GM12878 (cell line): Measurements from ENCODE around the gene MOCOS. TPM values are rescaled to one million over a fixed set of nuclear protein-coding genes. Genes with fewer than 3 reads are reported as not detected.

Experiments
- ATAC-seq: fragments of 200-7000 bp; cut with Tn5 transposase; 3 replicates; pipeline ENCODE4 v1.9.1; 2020; ENCODE audit warnings: mild to moderate bottlenecking, moderate library complexity
- Bru-seq: library from RNA; stranded (reverse); fragments of 400-500 nt; gene quantifications from one replicate; lab custom pipeline; 2021; lab: Mats Ljungman, UMichigan
- BruChase-seq, 2 experiments: library from RNA; stranded (reverse); fragments of 400-500 nt; gene quantifications; one replicate each; lab custom pipeline; 2021; lab: Mats Ljungman, UMichigan
- BruUV-seq: library from RNA; stranded (reverse); fragments of 400-500 nt; replicated peaks from 2 replicates; lab custom pipeline; 2021; lab: Mats Ljungman, UMichigan
- CTCF ChIA-PET: fragments of 300-600 bp; sonication (Branson Sonifier 250); formaldehyde crosslinking; extraction: SDS; loops from one replicate; lab custom pipeline; 2021; ENCODE audit warnings: inconsistent platforms; lab: Yijun Ruan, JAX
- POLR2A ChIA-PET: fragments of 350-600 bp; formaldehyde crosslinking; extraction: SDS; loops from one replicate; lab custom pipeline; 2021; ENCODE audit warnings: inconsistent platforms; lab: Charles Lee
- RAD21 ChIA-PET: fragments of 300-600 bp; sonication (Branson Sonifier 250); formaldehyde crosslinking; loops from one replicate; lab custom pipeline; 2023; ENCODE audit warnings: antibody characterized with exemption; ENCODE audit not compliant: unreplicated experiment; lab: Charles Lee
- SMC1A ChIA-PET: fragments of 300-600 bp; sonication (Branson Sonifier 250); formaldehyde crosslinking; loops from one replicate; lab custom pipeline; 2023; ENCODE audit not compliant: unreplicated experiment, uncharacterized antibody; lab: Charles Lee
- DNase-seq: peaks from one replicate; pipeline ENCODE4 v3.0.0-alpha.2; 2011; ENCODE audit warnings: low read depth, low spot score
- FAIRE-seq: peaks from 3 replicates; lab custom pipeline; 2011; peaks lifted over from hg19 to GRCh38; lab: Jason Lieb, UNC
- H2AFZ ChIP-seq: 2 replicates; pipeline ENCODE4 v1.6.0; 2011; ENCODE audit warnings: low read depth, low read length, control low read depth; ENCODE audit not compliant: control insufficient read depth
- H3K27ac ChIP-seq: 2 replicates; pipeline ENCODE4 v1.5.1; 2011; ENCODE audit warnings: control low read depth; ENCODE audit not compliant: control insufficient read depth, insufficient read depth
- H3K27me3 ChIP-seq, 2 experiments: replicated peaks in 1 of 2; 2 replicates each; pipeline versions ENCODE4 v1.6.0 to v1.6.1; 2011; ENCODE audit warnings: low read length in 1 of 2; ENCODE audit not compliant: control insufficient read depth in 2 of 2, insufficient read depth in 2 of 2
- H3K36me3 ChIP-seq, 2 experiments: 2 replicates each; pipeline ENCODE4 v1.5.1; 2011; ENCODE audit warnings: low read length in 1 of 2; ENCODE audit not compliant: control insufficient read depth in 2 of 2, insufficient read depth in 2 of 2
- H3K4me1 ChIP-seq: 2 replicates; pipeline ENCODE4 v1.6.1; 2011; ENCODE audit warnings: mild to moderate bottlenecking, low read length, moderate library complexity, mixed read lengths; ENCODE audit not compliant: control insufficient read depth, insufficient read depth
- H3K4me2 ChIP-seq: 2 replicates; pipeline ENCODE4 v1.6.0; 2011; ENCODE audit warnings: control low read depth; ENCODE audit not compliant: control insufficient read depth, insufficient read depth
- H3K4me3 ChIP-seq: fragments of 200-600 bp; sonication (generic); 2 replicates; pipeline ENCODE4 v1.5.1; 2016
- H3K79me2 ChIP-seq: 2 replicates; pipeline ENCODE4 v1.6.0; 2011; ENCODE audit warnings: low read length; ENCODE audit not compliant: control insufficient read depth, insufficient read depth
- H3K9ac ChIP-seq: 2 replicates; pipeline ENCODE4 v1.8.0; 2011; ENCODE audit warnings: low read length, control low read depth, mixed read lengths; ENCODE audit not compliant: control insufficient read depth, insufficient read depth
- H3K9me3 ChIP-seq: replicated peaks from 3 replicates; pipeline ENCODE4 v1.5.1; 2011; ENCODE audit warnings: mild to moderate bottlenecking, low read length; ENCODE audit not compliant: control insufficient read depth, insufficient read depth
- H4K20me1 ChIP-seq: 2 replicates; pipeline ENCODE4 v1.6.0; 2011; ENCODE audit not compliant: control insufficient read depth, insufficient read depth
- FOS ChIP-seq: IDR thresholded peaks from 3 replicates; pipeline ENCODE4 v1.6.1; 2011; ENCODE audit warnings: borderline replicate concordance; ENCODE audit not compliant: insufficient read length; ENCODE audit errors: extremely low read depth
- RAD21 ChIP-seq: IDR thresholded peaks from 2 replicates; pipeline ENCODE4 v1.6.1; 2011; ENCODE audit warnings: mild to moderate bottlenecking, low read depth, low read length, moderate library complexity; ENCODE audit not compliant: insufficient read depth
- SREBF1 ChIP-seq: IDR thresholded peaks from 2 replicates; pipeline ENCODE4 v1.6.1; 2012; ENCODE audit warnings: mild to moderate bottlenecking, low read length
- WGBS: methylation state at CpG from one replicate; pipeline ENCODE4 v1.1.6; 2016; ENCODE audit warnings: low lambda C conversion rate; ENCODE audit not compliant: insufficient replicate concordance, insufficient coverage; ENCODE audit errors: missing lambda C conversion rate; 5-methylcytosine and 5-hydroxymethylcytosine counted together
- in situ Hi-C: fragments of 300-500 bp; cut with MboI; formaldehyde crosslinking; loops from 9 replicates; pipeline ENCODE4 v1.14.3; 2018; ENCODE audit warnings: mixed read lengths
- intact Hi-C: fragments of 100-400 bp; cut with micrococcal nuclease; formaldehyde crosslinking; loops from one replicate; pipeline ENCODE4 v1.14.2; 2022; ENCODE audit not compliant: unreplicated experiment
- long read RNA-seq, 2 experiments: library from polyadenylated mRNA; unstranded; transcript quantifications; one replicate each; pipeline ENCODE4 v2.0.0, GENCODE V29; 2019 to 2020
- polyA minus RNA-seq, 3 experiments: library from RNA; depleted of rRNA, polyadenylated mRNA; stranded (reverse); fragments of >200 nt; gene quantifications; 2 replicates each; pipeline ENCODE4 v1.2.3, GENCODE V29; 2011
- polyA plus RNA-seq, 11 experiments: library from polyadenylated mRNA; depleted of rRNA in 4 of 11; unstranded in 6 of 11; stranded (reverse) in 5 of 11; fragments of >200 nt; fragmentation: Nextera tagmentation in 4 of 11; fragmentation: Illumina TruSeq in 1 of 11; extraction: Ambion mirVana in 4 of 11; extraction: Trizol in 1 of 11; gene quantifications; 1 replicate in 1 of 11; 2 replicates in 10 of 11; pipeline versions ENCODE4 v1.2.1 to v1.2.3, GENCODE V29; 2011 to 2016; ENCODE audit warnings: inconsistent platforms in 2 of 11, missing spikeins in 2 of 11, low read depth in 1 of 11
- total RNA-seq, 4 experiments: library from RNA; depleted of rRNA in 3 of 4; stranded (reverse); fragments of >200 nt in 3 of 4; fragmentation: Illumina TruSeq in 1 of 4; extraction: Trizol in 1 of 4; gene quantifications; 2 replicates each; pipeline versions ENCODE4 v1.2.1 to v1.2.3, GENCODE V29; 2013 to 2021
- TF ChIP-seq, protein P1 (sequence below): fragments of 450-650 bp; conservative IDR thresholded peaks from 2 replicates; pipeline ENCODE4 v1.6.1; 2017; ENCODE audit warnings: mild to moderate bottlenecking, moderate library complexity
- TF ChIP-seq, protein P2 (sequence below): fragments of 450-650 bp; IDR thresholded peaks from 2 replicates; pipeline ENCODE4 v1.6.1; 2017; ENCODE audit warnings: mild to moderate bottlenecking, moderate library complexity

MOCOS gene, protein sequence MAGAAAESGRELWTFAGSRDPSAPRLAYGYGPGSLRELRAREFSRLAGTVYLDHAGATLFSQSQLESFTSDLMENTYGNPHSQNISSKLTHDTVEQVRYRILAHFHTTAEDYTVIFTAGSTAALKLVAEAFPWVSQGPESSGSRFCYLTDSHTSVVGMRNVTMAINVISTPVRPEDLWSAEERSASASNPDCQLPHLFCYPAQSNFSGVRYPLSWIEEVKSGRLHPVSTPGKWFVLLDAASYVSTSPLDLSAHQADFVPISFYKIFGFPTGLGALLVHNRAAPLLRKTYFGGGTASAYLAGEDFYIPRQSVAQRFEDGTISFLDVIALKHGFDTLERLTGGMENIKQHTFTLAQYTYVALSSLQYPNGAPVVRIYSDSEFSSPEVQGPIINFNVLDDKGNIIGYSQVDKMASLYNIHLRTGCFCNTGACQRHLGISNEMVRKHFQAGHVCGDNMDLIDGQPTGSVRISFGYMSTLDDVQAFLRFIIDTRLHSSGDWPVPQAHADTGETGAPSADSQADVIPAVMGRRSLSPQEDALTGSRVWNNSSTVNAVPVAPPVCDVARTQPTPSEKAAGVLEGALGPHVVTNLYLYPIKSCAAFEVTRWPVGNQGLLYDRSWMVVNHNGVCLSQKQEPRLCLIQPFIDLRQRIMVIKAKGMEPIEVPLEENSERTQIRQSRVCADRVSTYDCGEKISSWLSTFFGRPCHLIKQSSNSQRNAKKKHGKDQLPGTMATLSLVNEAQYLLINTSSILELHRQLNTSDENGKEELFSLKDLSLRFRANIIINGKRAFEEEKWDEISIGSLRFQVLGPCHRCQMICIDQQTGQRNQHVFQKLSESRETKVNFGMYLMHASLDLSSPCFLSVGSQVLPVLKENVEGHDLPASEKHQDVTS
- 0.19 TPM in 1 of 2 replicates, not detected in the other for total RNA-seq (2013; cell fraction: nucleolus; rRNA removed)
- total RNA-seq (2014; rRNA removed) (0.34 and 0.49 TPM in 2 replicates), total RNA-seq (2014; rRNA removed; fragmentation: Illumina TruSeq; extraction: Trizol) (0.31 and 0.41 TPM in 2 replicates), total RNA-seq (2021) (0.35 and 0.38 TPM in 2 replicates), polyA plus RNA-seq (2011; rRNA removed) (0.56 and 1.1 TPM in 2 replicates), polyA plus RNA-seq (2014; fragmentation: Illumina TruSeq; extraction: Trizol) (0.21 and 0.24 TPM in 2 replicates), polyA plus RNA-seq (2014; fragmentation: Nextera tagmentation; extraction: Ambion mirVana) (under 1 TPM; 0.16 to 0.26 TPM), polyA plus RNA-seq (2014; rRNA removed) (0.46 and 0.58 TPM in 2 replicates), polyA plus RNA-seq (2016; fragmentation: Nextera tagmentation; extraction: Ambion mirVana) (under 1 TPM; 0.25 to 0.47 TPM), polyA minus RNA-seq (2011; rRNA and poly(A)+ RNA removed) (0.15 and 0.52 TPM in 2 replicates), Bru-seq, nascent RNA (percentile 40 among the genes with signal in this experiment), BruChase-seq, experiment 1, labeled RNA remaining after a 6-hour chase (percentile 44 among the genes with signal in this experiment), BruChase-seq, experiment 2, labeled RNA remaining after a 2-hour chase (percentile 44 among the genes with signal in this experiment)
- 0.04 TPM for polyA plus RNA-seq (2011; ENCODE audit: low read depth)
- 0.28 and 0.30 TPM in 2 replicates for polyA plus RNA-seq (2011; cell fraction: cytosol; rRNA removed)
- polyA plus RNA-seq (2011; cell fraction: nucleus; rRNA removed) = 0.25 and 0.29 TPM in 2 replicates
- 0.04 and 0.13 TPM in 2 replicates for polyA plus RNA-seq (2012)
- polyA minus RNA-seq (2011; cell fraction: cytosol; rRNA and poly(A)+ RNA removed) = 0.40 and 0.73 TPM in 2 replicates
- polyA minus RNA-seq (2011; cell fraction: nucleus; rRNA and poly(A)+ RNA removed) = 0.24 and 0.38 TPM in 2 replicates
- long read RNA-seq, experiment 1, full-length matches to known transcripts = 1 of 5 reads
- long read RNA-seq, experiment 1, partial matches to known transcripts = 0 of 5 reads
- long read RNA-seq, experiment 1, other reads (novel, unspliced or antisense) = 4 of 5 reads
- long read RNA-seq, experiment 2, full-length matches to known transcripts = 6 of 16 reads
- long read RNA-seq, experiment 2, partial matches to known transcripts = 2 of 16 reads
- long read RNA-seq, experiment 2, other reads (novel, unspliced or antisense) = 8 of 16 reads

DNA sequence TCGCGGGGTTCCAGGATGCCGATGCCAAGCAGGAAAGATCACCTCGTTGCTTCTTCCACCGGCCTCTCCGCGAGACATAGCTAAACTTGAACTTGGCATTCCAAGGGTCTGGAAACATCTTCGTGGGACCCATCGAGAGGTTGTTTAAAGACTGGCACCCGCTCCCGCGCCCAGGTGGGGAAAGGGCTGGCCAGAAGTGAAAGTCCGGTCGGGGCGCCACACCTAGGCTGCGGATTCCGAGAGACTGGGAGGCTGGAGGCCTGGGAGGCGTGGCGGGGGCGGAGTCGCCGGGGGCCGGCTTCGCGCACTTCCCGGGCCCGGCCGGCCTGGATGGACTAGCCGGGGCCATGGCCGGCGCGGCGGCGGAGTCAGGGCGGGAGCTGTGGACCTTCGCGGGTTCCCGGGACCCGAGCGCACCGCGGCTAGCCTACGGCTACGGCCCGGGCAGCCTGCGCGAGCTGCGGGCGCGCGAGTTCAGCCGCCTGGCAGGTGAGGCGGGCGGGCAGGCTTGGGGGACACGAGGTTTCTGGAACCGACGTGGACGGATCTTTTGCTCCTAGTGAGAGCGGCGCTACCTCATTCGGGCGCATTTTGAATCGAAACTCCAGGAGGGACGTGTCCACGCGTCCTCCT, at the start of gene MOCOS:
MOCOS (plus strand) TSS at position 305 of the 633 bp plus-strand sequence; CDS start at position 348, 43 bp downstream.
- H2AFZ ChIP-seq = peak within 1 kb of the TSS; percentile 31
- ChIA-PET CTCF (interaction anchor here (0.8 to 2.1 kb wide), 3 partner anchors 23 to 95 kb away, joined by 3 to 5 read pairs (median 4); no protein-coding TSS in a partner anchor), POLR2A (interaction anchor here (0.7 kb wide), 1 partner anchor 324 kb away, joined by 4 read pairs; no protein-coding TSS in a partner anchor), SMC1A (interaction anchor here (1.4 kb wide), 1 partner anchor 15 kb away, joined by 3 read pairs; no protein-coding TSS in a partner anchor), RAD21 (interaction anchor here (1.0 kb wide), 1 partner anchor 97 kb away, joined by 4 read pairs; no protein-coding TSS in a partner anchor)
- WGBS = 8% methylated on average over 62 of the region's 66 CpGs
- FAIRE-seq = no peak
- no TSS peak for BruUV-seq
- no peaks in the 10 kb centered on the region for H3K36me3 ChIP-seq
- H3K27me3 ChIP-seq = no peaks in the 10 kb centered on the region
- no peaks in the 10 kb centered on the region for H3K9me3 ChIP-seq
- peaks cover 9% of the 10 kb centered on the region; the same call in 1 of the 2 replicates for H3K4me1 ChIP-seq
- H3K4me2 ChIP-seq = peak within 1 kb of the TSS; percentile 80
- peak within 1 kb of the TSS; percentile 90 for H3K4me3 ChIP-seq
- peak within 1 kb of the TSS; percentile 24; the same call in 1 of the 2 replicates for H3K9ac ChIP-seq
- intact Hi-C loops = no loop called here
- peak; percentile 93 for ATAC-seq
- no peak for DNase-seq
- H3K79me2 ChIP-seq = no peaks in the 10 kb centered on the region
- in situ Hi-C loops = no loop called here
- H3K27ac ChIP-seq = no peak within 1 kb of the TSS
- no peaks in the 10 kb centered on the region for H4K20me1 ChIP-seq
- TF ChIP-seq, protein P1, sequence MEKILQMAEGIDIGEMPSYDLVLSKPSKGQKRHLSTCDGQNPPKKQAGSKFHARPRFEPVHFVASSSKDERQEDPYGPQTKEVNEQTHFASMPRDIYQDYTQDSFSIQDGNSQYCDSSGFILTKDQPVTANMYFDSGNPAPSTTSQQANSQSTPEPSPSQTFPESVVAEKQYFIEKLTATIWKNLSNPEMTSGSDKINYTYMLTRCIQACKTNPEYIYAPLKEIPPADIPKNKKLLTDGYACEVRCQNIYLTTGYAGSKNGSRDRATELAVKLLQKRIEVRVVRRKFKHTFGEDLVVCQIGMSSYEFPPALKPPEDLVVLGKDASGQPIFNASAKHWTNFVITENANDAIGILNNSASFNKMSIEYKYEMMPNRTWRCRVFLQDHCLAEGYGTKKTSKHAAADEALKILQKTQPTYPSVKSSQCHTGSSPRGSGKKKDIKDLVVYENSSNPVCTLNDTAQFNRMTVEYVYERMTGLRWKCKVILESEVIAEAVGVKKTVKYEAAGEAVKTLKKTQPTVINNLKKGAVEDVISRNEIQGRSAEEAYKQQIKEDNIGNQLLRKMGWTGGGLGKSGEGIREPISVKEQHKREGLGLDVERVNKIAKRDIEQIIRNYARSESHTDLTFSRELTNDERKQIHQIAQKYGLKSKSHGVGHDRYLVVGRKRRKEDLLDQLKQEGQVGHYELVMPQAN = no peak; the same call in 1 of the 2 replicates
- TF ChIP-seq, protein P2, sequence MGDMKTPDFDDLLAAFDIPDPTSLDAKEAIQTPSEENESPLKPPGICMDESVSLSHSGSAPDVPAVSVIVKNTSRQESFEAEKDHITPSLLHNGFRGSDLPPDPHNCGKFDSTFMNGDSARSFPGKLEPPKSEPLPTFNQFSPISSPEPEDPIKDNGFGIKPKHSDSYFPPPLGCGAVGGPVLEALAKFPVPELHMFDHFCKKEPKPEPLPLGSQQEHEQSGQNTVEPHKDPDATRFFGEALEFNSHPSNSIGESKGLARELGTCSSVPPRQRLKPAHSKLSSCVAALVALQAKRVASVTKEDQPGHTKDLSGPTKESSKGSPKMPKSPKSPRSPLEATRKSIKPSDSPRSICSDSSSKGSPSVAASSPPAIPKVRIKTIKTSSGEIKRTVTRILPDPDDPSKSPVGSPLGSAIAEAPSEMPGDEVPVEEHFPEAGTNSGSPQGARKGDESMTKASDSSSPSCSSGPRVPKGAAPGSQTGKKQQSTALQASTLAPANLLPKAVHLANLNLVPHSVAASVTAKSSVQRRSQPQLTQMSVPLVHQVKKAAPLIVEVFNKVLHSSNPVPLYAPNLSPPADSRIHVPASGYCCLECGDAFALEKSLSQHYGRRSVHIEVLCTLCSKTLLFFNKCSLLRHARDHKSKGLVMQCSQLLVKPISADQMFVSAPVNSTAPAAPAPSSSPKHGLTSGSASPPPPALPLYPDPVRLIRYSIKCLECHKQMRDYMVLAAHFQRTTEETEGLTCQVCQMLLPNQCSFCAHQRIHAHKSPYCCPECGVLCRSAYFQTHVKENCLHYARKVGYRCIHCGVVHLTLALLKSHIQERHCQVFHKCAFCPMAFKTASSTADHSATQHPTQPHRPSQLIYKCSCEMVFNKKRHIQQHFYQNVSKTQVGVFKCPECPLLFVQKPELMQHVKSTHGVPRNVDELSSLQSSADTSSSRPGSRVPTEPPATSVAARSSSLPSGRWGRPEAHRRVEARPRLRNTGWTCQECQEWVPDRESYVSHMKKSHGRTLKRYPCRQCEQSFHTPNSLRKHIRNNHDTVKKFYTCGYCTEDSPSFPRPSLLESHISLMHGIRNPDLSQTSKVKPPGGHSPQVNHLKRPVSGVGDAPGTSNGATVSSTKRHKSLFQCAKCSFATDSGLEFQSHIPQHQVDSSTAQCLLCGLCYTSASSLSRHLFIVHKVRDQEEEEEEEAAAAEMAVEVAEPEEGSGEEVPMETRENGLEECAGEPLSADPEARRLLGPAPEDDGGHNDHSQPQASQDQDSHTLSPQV = no peak
- TF ChIP-seq RAD21 (no peak), SREBF1 (no peak), FOS (no peak)
